Suprapubic skin (tissue), 4 donors: Measurements from ENCODE around the gene LRRC55.

Source experiments
- POLR2A ChIP-seq, 2 donors: fragments of 450-650 bp; IDR thresholded peaks; one replicate each; pipeline ENCODE4 v1.6.1; 2017; ENCODE audit warnings: antibody characterized with exemption in 2 of 2, mild to moderate bottlenecking in 2 of 2, moderate library complexity in 2 of 2
- POLR2AphosphoS5 ChIP-seq, 3 donors: sonication (generic); formaldehyde crosslinking; IDR thresholded peaks; one replicate each; pipeline ENCODE4 v1.6.1; 2017; ENCODE audit warnings: antibody characterized with exemption in 3 of 3
- TF ChIP-seq, protein P1 (sequence below), 2 donors: fragments of 200-600 bp in 1 of 2; fragments of 450-650 bp in 1 of 2; sonication (generic) in 1 of 2; IDR thresholded peaks; one replicate each; pipeline ENCODE4 v1.5.1; 2016 to 2019; ENCODE audit warnings: antibody characterized with exemption in 2 of 2, mild to moderate bottlenecking in 1 of 2, moderate library complexity in 1 of 2

DNA sequence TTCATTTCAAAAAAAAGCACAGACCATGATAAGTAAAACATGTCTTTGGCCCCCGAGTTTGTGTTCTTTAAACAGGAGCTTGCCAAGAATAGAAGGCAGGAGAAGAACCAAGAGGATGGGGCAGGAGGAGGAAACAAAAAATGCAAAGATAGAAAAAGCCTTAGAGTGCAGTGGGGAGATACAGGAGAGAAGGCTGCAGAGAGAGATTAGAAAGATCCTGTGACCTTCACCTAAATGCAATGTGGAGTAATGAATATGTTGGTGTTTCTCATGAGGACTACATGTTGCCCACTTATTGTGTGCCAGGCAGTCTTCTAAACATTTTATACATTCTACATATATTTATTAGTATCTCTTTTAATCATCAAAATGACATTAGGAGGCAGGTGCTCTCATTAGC is 57.6 kb downstream of the LRRC55 start:
- no peak for TF ChIP-seq POLR2AphosphoS5 (IDR thresholded peaks at IDR 0.05)
- TF ChIP-seq POLR2A (IDR thresholded peaks at IDR 0.05), result no peak
- TF ChIP-seq, protein P1, sequence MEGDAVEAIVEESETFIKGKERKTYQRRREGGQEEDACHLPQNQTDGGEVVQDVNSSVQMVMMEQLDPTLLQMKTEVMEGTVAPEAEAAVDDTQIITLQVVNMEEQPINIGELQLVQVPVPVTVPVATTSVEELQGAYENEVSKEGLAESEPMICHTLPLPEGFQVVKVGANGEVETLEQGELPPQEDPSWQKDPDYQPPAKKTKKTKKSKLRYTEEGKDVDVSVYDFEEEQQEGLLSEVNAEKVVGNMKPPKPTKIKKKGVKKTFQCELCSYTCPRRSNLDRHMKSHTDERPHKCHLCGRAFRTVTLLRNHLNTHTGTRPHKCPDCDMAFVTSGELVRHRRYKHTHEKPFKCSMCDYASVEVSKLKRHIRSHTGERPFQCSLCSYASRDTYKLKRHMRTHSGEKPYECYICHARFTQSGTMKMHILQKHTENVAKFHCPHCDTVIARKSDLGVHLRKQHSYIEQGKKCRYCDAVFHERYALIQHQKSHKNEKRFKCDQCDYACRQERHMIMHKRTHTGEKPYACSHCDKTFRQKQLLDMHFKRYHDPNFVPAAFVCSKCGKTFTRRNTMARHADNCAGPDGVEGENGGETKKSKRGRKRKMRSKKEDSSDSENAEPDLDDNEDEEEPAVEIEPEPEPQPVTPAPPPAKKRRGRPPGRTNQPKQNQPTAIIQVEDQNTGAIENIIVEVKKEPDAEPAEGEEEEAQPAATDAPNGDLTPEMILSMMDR (IDR thresholded peaks at IDR 0.05), result no peak
